ENCODE data around the gene KDSR.

- TF ChIP-seq SIN3A (IDR thresholded peaks at IDR 0.05; ENCODE audit: borderline replicate concordance, low read depth, low read length) (no peak), NFIC (IDR thresholded peaks at IDR 0.05; ENCODE audit: low read length) (no peak), FOXP1 (IDR thresholded peaks at IDR 0.05) (no peak), FOXP1 (CRISPR knock-in tag; IDR thresholded peaks at IDR 0.05) (no peak), NFE2 (CRISPR knock-in tag; IDR thresholded peaks at IDR 0.05) (no peak), SYNCRIP (IDR thresholded peaks at IDR 0.05; ENCODE audit: insufficient read depth, low read depth, low read length) (no peak), POLR2A (IDR thresholded peaks at IDR 0.05; ENCODE audit: insufficient read depth in 1 of 2, low read depth in 2 of 2, low read length in 2 of 2) (no peak), THAP7 (CRISPR knock-in tag; IDR thresholded peaks at IDR 0.05) (no peak), ZFX (CRISPR knock-in tag; IDR thresholded peaks at IDR 0.05; ENCODE audit: low read depth) (no peak), PLSCR1 (CRISPR knock-in tag; IDR thresholded peaks at IDR 0.05; ENCODE audit: borderline replicate concordance) (no peak), ZNF20 (CRISPR knock-in tag; IDR thresholded peaks at IDR 0.05) (no peak), FOXA1 (IDR thresholded peaks at IDR 0.05) (no peak), FOXA1 (CRISPR knock-in tag; IDR thresholded peaks at IDR 0.05) (no peak), CTCF (CRISPR knock-in tag; IDR thresholded peaks at IDR 0.05) (no peak), RBM39 (IDR thresholded peaks at IDR 0.05; ENCODE audit: low read depth, low read length, poor library complexity, severe bottlenecking) (no peak)
These were observed 57.6 kb downstream of the KDSR start for GRCh38 chr18:63309422-63309821.

All from HepG2 (cell line).